ENCODE measurements around the gene SPATA4.

DNA sequence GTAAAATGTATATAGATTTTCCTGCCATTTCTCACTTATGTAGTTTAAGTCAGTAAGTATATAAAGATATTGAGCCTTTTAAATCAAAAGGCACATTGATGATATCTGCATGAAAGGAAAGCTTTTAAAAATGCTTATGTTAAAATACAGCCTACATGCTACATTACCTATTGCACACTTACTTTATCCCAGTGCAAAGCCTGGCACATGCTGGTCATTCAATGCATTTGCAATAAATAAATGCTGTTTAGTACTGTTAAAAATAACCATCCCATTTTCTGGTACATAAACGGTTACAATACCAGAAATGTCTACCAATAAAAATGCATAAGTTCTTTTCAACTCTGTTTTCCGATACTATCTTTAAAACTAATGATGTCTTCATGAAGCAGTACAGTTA, 22.1 kb upstream of the SPATA4 start:
- TF ChIP-seq, protein P1, sequence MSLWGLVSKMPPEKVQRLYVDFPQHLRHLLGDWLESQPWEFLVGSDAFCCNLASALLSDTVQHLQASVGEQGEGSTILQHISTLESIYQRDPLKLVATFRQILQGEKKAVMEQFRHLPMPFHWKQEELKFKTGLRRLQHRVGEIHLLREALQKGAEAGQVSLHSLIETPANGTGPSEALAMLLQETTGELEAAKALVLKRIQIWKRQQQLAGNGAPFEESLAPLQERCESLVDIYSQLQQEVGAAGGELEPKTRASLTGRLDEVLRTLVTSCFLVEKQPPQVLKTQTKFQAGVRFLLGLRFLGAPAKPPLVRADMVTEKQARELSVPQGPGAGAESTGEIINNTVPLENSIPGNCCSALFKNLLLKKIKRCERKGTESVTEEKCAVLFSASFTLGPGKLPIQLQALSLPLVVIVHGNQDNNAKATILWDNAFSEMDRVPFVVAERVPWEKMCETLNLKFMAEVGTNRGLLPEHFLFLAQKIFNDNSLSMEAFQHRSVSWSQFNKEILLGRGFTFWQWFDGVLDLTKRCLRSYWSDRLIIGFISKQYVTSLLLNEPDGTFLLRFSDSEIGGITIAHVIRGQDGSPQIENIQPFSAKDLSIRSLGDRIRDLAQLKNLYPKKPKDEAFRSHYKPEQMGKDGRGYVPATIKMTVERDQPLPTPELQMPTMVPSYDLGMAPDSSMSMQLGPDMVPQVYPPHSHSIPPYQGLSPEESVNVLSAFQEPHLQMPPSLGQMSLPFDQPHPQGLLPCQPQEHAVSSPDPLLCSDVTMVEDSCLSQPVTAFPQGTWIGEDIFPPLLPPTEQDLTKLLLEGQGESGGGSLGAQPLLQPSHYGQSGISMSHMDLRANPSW (CRISPR knock-in tag; IDR thresholded peaks at IDR 0.05; ENCODE audit: borderline replicate concordance): no peak
- TF ChIP-seq ELF4 (CRISPR knock-in tag; IDR thresholded peaks at IDR 0.05; ENCODE audit: borderline replicate concordance): no peak
- TF ChIP-seq KDM5A (IDR thresholded peaks at IDR 0.05; ENCODE audit: borderline replicate concordance, low read length): no peak
- no peak for TF ChIP-seq PRMT3 (CRISPR knock-in tag; IDR thresholded peaks at IDR 0.05; ENCODE audit: borderline replicate concordance, low read depth)
